GOT3 (cell line): ENCODE measurements around the gene CYTH2.
A peak's percentile ranks its signal among the peaks of the same experiment; 100 is the strongest.

Experiments used
- DNase-seq: peaks from one replicate; lab custom pipeline; 2025; ENCODE audit warnings: mixed read lengths; lab: John Stamatoyannopoulos, UW

Gene CYTH2

GRCh38 chr19:48454150-48454730 lies 14.9 kb upstream of the CYTH2 start:
- no peak for DNase-seq

DNA sequence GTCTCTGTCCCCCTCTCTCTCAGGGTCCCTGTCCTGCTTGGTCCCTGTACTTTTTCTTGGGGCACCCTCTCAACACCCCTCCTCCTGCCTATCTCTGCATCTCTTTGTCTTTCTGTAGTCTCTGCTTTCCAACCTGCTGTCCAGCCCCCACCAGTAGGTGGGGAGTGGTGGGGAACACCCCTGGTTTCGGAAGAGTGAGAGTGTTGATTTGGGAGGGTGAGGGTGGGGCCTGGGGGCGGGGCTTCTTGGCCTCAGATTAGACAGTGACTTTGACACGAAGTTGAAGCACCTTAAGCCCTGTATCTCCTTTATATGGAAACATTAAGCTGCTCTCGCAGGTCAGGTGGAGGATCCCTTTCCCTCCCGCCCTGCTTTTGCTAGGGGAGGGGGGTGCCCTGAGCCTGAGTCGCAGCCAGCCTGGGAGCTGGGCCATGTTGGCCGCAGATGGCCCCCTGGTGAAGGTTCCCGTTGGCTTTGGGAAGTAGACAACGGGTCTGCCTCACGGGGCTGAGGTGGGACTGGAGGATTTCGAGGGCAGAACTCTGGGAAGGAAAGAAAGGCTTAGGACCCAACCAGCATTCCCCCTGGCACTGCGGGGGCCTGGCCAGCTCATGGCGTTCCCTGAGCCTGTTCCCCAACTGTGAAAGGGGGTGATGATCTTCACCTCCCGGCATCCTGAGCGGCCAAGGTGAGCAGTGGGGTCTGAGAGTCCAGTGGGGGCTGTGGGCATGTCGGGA lies 13.8 kb upstream of the CYTH2 start, which contains the start of gene KCNJ14:
KCNJ14 (plus strand) TSS at position 404 of the 737 bp plus-strand sequence. CDS start 6,151 bp downstream, outside the sequence.
- no peak for DNase-seq

DNA sequence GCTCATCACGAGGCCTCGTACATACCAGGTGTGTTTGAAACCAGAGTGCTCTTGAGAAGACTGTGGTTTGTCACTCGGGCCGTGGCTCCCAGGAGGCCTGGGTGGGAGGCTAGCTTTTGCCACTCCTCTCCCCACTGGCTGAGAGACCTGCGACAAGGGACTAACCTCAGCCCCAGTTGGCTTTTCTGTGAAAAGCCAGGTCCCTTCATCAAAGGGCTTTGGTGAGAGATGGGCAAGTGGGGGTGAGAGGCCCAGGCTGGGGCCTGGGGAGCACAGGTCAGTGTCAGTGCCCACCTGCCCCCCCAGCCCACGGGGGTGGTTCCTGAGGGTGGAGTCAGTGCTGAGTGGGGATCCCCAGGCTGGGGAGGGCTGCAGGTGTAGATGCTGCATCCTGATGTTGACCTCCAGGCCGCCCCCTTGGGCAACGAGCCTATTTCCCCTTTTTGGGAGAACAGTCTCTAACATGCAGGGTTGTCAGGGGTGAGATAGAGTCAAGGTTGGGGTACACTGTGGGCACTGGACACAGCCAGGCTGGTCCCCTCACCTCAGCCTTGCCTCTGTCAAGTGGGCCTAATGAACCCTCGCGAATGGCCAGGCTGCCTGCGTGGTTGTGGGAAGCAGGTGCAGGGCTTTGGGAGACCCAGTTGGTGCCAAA lies 13.1 kb upstream of the CYTH2 start:
- no peak for DNase-seq

DNA sequence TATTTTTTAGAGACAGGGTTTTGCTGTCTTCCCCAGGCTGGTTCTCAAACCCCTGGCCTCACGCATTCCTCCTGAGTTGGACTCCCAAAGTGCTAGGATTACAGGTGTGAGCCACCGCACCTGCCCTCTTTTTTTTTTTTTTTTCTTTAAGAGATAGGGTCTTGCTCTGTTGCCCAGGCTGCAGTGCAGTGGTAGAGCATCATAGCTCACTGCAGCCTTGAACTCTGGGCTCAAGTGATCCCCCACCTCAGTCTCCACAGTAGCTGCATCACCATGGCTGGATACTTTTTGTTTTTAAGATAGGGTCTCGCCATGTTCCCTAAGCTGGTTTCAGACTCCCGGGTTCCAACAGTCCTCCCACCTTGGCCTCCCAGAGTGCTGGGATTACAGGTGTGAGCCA lies 12.3 kb upstream of the CYTH2 start:
- DNase-seq, result no peak

GRCh38 chr19:48458016-48458415 lies 11.2 kb upstream of the CYTH2 start:
- DNase-seq, result no peak

- no peak for DNase-seq
Measured at GRCh38 chr19:48461651-48461981, 7.6 kb upstream of the CYTH2 start.

DNA sequence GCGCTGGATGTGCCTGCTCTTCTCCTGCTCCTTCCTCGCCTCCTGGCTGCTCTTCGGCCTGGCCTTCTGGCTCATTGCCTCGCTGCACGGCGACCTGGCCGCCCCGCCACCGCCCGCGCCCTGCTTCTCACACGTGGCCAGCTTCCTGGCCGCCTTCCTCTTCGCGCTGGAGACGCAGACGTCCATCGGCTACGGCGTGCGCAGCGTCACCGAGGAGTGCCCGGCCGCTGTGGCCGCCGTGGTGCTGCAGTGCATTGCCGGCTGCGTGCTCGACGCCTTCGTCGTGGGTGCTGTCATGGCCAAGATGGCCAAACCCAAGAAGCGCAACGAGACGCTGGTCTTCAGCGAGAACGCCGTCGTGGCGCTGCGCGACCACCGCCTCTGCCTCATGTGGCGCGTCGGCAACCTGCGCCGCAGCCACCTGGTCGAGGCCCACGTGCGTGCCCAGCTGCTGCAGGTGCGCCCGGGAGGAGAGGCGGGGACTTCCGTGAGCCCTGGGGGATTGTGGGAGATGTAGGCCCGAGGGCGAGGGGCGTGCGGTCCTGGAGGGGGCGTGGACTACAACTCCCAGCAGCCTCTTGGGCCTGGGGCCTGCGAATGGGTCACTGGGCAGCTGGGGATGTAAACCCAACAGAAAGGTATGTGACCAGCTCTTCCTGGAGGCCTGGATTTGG lies 7.0 kb upstream of the CYTH2 start:
- DNase-seq, result no peak

GRCh38 chr19:48465215-48465614 lies 4.0 kb upstream of the CYTH2 start:
- no peak for DNase-seq

GRCh38 chr19:48466561-48467325 lies 2.4 kb upstream of the CYTH2 start:
- DNase-seq, result no peak

DNA sequence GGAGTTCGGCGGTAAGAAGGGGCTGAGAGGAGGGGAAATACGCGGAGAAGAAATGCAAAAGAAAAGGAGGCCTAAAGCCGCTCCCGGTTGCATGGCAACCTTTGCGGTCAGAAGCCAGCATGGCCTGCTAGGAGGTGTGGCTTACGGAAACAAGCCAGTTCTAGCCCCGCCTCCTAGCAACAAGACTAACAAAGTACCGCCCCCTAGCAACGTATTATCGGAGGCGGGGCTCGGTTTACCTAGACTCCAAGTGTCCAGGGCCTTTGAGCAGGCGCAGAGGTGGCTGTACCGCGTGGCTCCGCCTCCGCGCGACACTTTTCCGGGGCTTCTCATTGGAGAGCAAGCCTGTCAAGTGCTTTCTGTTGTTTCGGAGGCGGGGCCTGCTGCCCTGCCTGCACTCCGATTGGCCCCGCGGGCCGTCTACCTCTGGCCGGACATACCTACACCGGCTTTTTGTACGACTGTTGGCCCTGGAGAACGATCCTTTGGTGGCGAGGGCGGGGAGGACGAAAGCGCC lies 339 bp upstream of the CYTH2 start:
- DNase-seq, result peak; percentile 99

DNA sequence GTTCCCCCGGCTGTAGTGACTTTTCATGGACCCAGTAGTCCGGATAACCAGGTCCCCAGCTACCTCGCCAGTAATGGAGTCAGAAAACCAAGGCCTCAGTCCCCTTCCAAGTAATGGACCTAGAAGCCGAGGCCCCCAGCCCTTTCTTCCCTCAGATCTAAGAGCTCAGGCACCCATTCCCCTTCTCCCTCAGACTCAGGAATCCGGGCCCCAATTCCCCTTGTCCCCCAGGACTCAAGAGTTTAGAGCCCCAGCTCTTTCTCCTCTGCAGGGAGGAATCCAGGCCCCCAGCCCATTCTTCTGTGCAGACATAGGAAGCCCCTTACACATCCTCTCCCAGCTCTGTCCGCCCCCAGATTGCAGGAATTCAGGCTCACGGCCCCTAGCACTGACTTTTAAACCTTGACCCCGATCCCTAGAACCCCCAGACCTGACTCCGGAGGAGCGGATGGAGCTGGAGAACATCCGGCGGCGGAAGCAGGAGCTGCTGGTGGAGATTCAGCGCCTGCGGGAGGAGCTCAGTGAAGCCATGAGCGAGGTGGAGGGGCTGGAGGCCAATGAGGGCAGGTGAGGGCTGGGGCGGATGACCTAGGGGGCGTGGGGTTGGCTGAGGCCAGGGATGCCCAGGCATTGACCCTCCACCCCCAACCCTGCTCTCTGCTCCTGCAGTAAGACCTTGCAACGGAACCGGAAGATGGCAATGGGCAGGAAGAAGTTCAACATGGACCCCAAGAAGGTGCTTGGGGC lies 938 bp downstream of the CYTH2 start:
- DNase-seq, result no peak

DNA sequence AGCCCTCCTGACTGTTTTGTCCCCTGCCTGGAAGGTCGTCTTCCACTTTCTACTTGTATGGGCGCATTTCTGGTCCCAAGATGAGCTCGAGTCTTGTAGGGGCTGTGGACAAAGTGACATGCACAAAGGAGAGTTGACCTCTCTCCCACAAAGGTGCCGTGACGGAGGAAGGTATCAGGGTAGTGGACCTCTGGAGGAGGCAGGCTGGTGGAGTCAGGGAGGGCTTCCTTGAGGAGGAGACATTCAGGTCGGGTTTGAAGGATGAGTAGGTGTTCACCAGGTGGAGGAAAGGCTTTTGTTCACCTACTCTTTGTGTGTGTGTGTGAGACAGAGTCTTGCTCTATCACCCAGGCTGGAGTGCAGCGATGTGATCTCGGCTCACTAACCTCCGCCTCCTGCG lies 1.7 kb downstream of the CYTH2 start:
- DNase-seq, result no peak

GRCh38 chr19:48471836-48472235 lies 2.7 kb downstream of the CYTH2 start:
- no peak for DNase-seq

DNA sequence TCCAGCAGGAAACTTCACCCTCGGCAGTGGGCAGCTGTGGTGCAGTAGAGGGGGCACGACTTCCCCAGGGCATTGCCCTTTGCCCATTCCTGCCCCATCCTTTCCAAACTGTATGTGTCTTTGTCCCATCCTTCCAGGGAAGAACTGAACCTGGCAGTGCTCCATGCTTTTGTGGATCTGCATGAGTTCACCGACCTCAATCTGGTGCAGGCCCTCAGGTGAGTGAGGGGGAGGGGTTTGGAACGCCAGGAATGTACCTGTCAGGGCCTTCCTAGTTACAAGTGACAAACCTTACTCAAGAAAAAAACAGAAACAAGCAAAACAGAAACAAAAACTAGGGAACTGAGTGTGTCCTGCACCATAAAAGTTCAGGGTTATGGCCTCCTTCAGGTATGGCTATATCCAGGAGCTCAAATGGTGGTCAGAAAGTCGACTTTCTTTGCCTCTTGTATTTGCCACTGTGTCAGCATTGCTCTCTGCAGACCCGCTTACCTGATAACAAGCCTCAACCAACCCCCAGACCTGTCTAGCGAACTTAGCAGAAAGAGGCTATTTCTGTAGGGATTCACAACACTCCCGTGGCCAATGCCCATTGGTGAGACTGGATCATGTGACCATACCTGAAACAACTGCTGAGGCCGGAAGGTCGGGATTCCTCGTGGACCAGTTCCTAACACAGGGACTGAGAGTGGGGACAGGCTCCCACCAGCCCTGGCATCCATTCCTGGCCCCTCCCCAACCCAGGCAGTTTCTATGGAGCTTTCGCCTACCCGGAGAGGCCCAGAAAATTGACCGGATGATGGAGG lies 4.2 kb downstream of the CYTH2 start:
- DNase-seq, result no peak

GRCh38 chr19:48474084-48474592 lies 5.0 kb downstream of the CYTH2 start:
- DNase-seq, result no peak

GRCh38 chr19:48475369-48476068 lies 6.3 kb downstream of the CYTH2 start:
- DNase-seq, result no peak

DNA sequence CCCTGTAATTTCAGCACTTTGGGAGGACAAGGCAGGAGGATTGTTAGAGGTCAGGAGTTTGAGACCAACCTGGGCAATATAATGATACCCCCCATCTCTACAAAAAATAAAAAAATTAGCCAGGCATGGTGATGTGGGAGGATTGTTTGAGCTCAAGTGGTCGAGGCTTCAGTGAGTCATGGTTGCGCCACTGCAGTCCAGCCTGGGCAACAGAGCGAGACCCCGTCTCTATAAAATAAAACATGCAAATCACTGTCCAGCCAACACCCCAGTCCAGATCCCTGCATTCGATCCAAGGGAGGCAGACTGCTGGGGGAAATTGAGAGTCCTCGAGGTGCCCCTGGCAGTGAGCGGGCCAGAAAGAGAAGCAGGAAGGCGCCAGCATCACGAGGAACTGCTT lies 7.0 kb downstream of the CYTH2 start:
- no peak for DNase-seq

GRCh38 chr19:48477067-48477685 lies 8.0 kb downstream of the CYTH2 start:
- DNase-seq, result no peak
